IPS-15b (cell line): ENCODE data around the gene CARHSP1.

ENCODE experiments used
- H3K27me3 ChIP-seq: one replicate; pipeline ENCODE4 v1.6.1; 2013; ENCODE audit warnings: low read length; ENCODE audit not compliant: control insufficient read depth, insufficient read depth
- H3K36me3 ChIP-seq: one replicate; pipeline ENCODE4 v1.6.1; 2013; ENCODE audit warnings: low read length; ENCODE audit not compliant: control insufficient read depth, insufficient read depth
- H3K4me1 ChIP-seq: one replicate; pipeline ENCODE4 v1.6.1; 2013; ENCODE audit warnings: mild to moderate bottlenecking, low read length; ENCODE audit not compliant: control insufficient read depth, insufficient read depth
- H3K4me3 ChIP-seq: one replicate; pipeline ENCODE4 v1.5.1; 2013; ENCODE audit warnings: low read depth, low read length
- H3K9ac ChIP-seq: one replicate; pipeline ENCODE4 v1.6.1; 2013; ENCODE audit warnings: low read depth, mild to moderate bottlenecking, low read length
- H3K9me3 ChIP-seq: one replicate; pipeline ENCODE4 v1.6.1; 2013; ENCODE audit warnings: mild to moderate bottlenecking, low read length; ENCODE audit not compliant: control insufficient read depth, insufficient read depth

Gene CARHSP1

GRCh38 chr16:8855051-8855786 is 13.6 kb downstream of the CARHSP1 start:
- Histone ChIP-seq H3K9me3 (no peaks in the 10 kb centered on the region), H3K9ac (no peak overlapping the region), H3K27me3 (no peaks in the 10 kb centered on the region), H3K4me1 (peaks cover 7% of the 10 kb centered on the region), H3K4me3 (no peak overlapping the region), H3K36me3 (peaks cover 57% of the 10 kb centered on the region)

GRCh38 chr16:8854298-8854948 is 14.4 kb downstream of the CARHSP1 start:
- H3K36me3 ChIP-seq, result peaks cover 64% of the 10 kb centered on the region
- peaks cover 7% of the 10 kb centered on the region for H3K4me1 ChIP-seq
- no peak overlapping the region for H3K4me3 ChIP-seq
- H3K9ac ChIP-seq, result no peak overlapping the region
- no peaks in the 10 kb centered on the region for H3K27me3 ChIP-seq
- no peaks in the 10 kb centered on the region for H3K9me3 ChIP-seq

- Histone ChIP-seq H3K36me3 (peaks cover 62% of the 10 kb centered on the region), H3K4me3 (no peak overlapping the region), H3K4me1 (peaks cover 7% of the 10 kb centered on the region), H3K9ac (no peak overlapping the region), H3K9me3 (no peaks in the 10 kb centered on the region), H3K27me3 (no peaks in the 10 kb centered on the region)
Measured at GRCh38 chr16:8853611-8854010, 15.2 kb downstream of the CARHSP1 start.

GRCh38 chr16:8853150-8853549 is 15.7 kb downstream of the CARHSP1 start:
- peaks cover 61% of the 10 kb centered on the region for H3K36me3 ChIP-seq
- H3K9me3 ChIP-seq, result no peaks in the 10 kb centered on the region
- no peak overlapping the region for H3K9ac ChIP-seq
- H3K4me1 ChIP-seq, result peaks cover 7% of the 10 kb centered on the region
- H3K4me3 ChIP-seq, result no peak overlapping the region
- no peaks in the 10 kb centered on the region for H3K27me3 ChIP-seq

- Histone ChIP-seq H3K4me1 (peaks cover 7% of the 10 kb centered on the region), H3K36me3 (peaks cover 62% of the 10 kb centered on the region), H3K9me3 (no peaks in the 10 kb centered on the region), H3K9ac (no peak overlapping the region), H3K4me3 (no peak overlapping the region), H3K27me3 (no peaks in the 10 kb centered on the region)
Measured at GRCh38 chr16:8852534-8852933, 16.3 kb downstream of the CARHSP1 start.

- H3K4me1 ChIP-seq, result peaks cover 9% of the 10 kb centered on the region
- no peak overlapping the region for H3K4me3 ChIP-seq
- peaks cover 63% of the 10 kb centered on the region for H3K36me3 ChIP-seq
- H3K9me3 ChIP-seq, result no peaks in the 10 kb centered on the region
- H3K27me3 ChIP-seq, result no peaks in the 10 kb centered on the region
- no peak overlapping the region for H3K9ac ChIP-seq
Measured at GRCh38 chr16:8851761-8852403, 16.9 kb downstream of the CARHSP1 start.

- H3K9ac ChIP-seq, result no peak overlapping the region
Measured at GRCh38 chr16:8850279-8850885, 18.4 kb downstream of the CARHSP1 start.

GRCh38 chr16:8849411-8850011 is 19.3 kb downstream of the CARHSP1 start:
- H3K36me3 ChIP-seq, result peaks cover 46% of the 10 kb centered on the region

More at GRCh38 chr16:8850279-8850885, 18.4 kb downstream of the CARHSP1 start:
- peaks cover 51% of the 10 kb centered on the region for H3K36me3 ChIP-seq
- H3K4me1 ChIP-seq, result peaks cover 9% of the 10 kb centered on the region
- no peaks in the 10 kb centered on the region for H3K27me3 ChIP-seq
- no peak overlapping the region for H3K4me3 ChIP-seq
- no peaks in the 10 kb centered on the region for H3K9me3 ChIP-seq

GRCh38 chr16:8848939-8849391 is 19.8 kb downstream of the CARHSP1 start:
- H3K9me3 ChIP-seq, result no peaks in the 10 kb centered on the region
- H3K4me1 ChIP-seq, result peaks cover 9% of the 10 kb centered on the region
- H3K4me3 ChIP-seq, result no peak overlapping the region
- no peaks in the 10 kb centered on the region for H3K27me3 ChIP-seq
- no peak overlapping the region for H3K9ac ChIP-seq
- peaks cover 43% of the 10 kb centered on the region for H3K36me3 ChIP-seq

More at GRCh38 chr16:8849411-8850011, 19.3 kb downstream of the CARHSP1 start:
- Histone ChIP-seq H3K4me3 (no peak overlapping the region), H3K27me3 (no peaks in the 10 kb centered on the region), H3K4me1 (peaks cover 9% of the 10 kb centered on the region), H3K9ac (no peak overlapping the region), H3K9me3 (no peaks in the 10 kb centered on the region)

GRCh38 chr16:8848231-8848938 is 20.4 kb downstream of the CARHSP1 start:
- H3K36me3 ChIP-seq, result peaks cover 43% of the 10 kb centered on the region
- H3K9me3 ChIP-seq, result no peaks in the 10 kb centered on the region
- peak overlapping the region; percentile 37 for H3K9ac ChIP-seq
- H3K4me1 ChIP-seq, result peaks cover 9% of the 10 kb centered on the region
- no peaks in the 10 kb centered on the region for H3K27me3 ChIP-seq
- no peak overlapping the region for H3K4me3 ChIP-seq

GRCh38 chr16:8847623-8848022 is 21.2 kb downstream of the CARHSP1 start:
- Histone ChIP-seq H3K27me3 (no peaks in the 10 kb centered on the region), H3K4me3 (no peak overlapping the region), H3K36me3 (peaks cover 43% of the 10 kb centered on the region), H3K9me3 (no peaks in the 10 kb centered on the region), H3K4me1 (peaks cover 4% of the 10 kb centered on the region), H3K9ac (no peak overlapping the region)
